ENCODE data around the gene THAP4.
A peak's percentile ranks its signal among the peaks of the same experiment; 100 is the strongest.

THAP4 gene

DNA sequence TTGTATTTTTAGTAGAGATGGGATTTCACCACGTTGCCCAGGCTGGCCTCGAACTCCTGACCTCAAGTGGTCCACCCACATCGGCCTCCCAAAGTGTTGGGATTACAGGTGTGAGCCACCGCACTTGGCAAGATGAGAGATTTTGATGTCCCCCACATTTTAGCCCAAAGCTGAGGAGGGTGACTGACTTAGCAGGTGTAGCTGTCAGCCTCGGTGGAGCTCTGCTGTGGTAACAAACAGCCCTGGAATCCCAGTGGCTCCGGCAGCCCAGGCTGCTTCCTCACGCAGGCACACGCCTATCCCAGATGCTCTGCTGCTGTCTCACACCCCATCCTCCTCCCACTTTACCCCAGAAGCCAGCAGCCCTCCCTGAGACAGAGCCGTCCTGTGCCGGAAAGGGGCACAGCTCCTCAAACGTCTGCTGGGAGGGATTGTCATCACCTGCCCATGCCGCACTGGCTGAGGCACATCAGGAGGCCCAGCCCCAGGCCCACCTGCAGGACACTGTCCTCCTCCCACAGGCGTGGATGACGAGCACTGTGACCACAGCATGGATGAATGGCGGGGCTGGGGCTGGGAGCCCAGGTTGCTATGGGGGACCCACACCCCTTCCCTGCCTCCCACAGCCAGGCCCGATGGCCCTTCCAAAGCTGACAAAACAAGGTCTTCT, 89.0 kb downstream of the THAP4 start:
- no peak overlapping the region for H3K4me3 ChIP-seq (replicated peaks in 1 of 2; ENCODE audit: low read depth in 2 of 2, low read length in 2 of 2)
- DNase-seq (ENCODE audit: low read depth in 2 of 2), result no peak
- TF ChIP-seq, protein P1, sequence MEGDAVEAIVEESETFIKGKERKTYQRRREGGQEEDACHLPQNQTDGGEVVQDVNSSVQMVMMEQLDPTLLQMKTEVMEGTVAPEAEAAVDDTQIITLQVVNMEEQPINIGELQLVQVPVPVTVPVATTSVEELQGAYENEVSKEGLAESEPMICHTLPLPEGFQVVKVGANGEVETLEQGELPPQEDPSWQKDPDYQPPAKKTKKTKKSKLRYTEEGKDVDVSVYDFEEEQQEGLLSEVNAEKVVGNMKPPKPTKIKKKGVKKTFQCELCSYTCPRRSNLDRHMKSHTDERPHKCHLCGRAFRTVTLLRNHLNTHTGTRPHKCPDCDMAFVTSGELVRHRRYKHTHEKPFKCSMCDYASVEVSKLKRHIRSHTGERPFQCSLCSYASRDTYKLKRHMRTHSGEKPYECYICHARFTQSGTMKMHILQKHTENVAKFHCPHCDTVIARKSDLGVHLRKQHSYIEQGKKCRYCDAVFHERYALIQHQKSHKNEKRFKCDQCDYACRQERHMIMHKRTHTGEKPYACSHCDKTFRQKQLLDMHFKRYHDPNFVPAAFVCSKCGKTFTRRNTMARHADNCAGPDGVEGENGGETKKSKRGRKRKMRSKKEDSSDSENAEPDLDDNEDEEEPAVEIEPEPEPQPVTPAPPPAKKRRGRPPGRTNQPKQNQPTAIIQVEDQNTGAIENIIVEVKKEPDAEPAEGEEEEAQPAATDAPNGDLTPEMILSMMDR (IDR thresholded peaks at IDR 0.05; ENCODE audit: low read depth, low read length), result no peak

DNA sequence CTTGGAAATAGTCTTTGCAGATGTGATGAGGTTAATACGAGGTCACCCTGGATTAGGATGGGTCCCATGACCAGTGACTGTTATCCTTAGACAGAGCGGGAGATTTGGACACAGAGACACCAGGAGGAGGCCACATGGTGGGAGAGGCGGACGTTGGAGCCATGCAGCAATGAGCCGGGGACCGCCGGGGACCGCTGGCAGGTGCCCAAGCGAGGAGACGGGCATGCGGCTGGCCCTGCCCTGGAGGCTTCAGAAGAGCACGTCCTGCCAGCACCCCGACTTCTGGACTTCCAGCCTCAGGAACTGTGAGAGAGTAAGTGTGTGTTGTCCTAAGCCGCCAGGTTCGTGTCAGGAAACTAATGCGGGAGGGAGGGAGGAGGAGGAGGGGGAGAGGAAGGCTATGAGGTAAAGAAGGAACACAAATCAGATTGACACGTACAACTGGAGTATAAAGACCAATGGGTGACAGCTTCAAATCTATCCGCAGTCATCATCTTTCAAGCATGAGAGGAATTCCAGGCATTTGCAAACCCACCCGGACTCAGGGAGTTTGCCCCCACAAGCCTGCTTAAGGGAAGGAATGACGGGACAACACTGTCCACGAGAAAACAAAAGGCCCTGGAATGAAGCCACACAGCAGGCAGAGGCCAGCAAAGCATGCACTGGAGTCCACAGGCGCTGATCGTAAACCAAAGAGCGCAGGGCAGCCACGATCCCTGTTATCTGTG, 90.0 kb downstream of the THAP4 start:
- H3K4me3 ChIP-seq (replicated peaks in 1 of 2; ENCODE audit: low read depth in 2 of 2, low read length in 2 of 2), result no peak overlapping the region
- peak; percentile 85 to 89 for DNase-seq (ENCODE audit: low read depth in 2 of 2)
- TF ChIP-seq, protein P1 (IDR thresholded peaks at IDR 0.05; ENCODE audit: low read depth, low read length), result no peak

DNA sequence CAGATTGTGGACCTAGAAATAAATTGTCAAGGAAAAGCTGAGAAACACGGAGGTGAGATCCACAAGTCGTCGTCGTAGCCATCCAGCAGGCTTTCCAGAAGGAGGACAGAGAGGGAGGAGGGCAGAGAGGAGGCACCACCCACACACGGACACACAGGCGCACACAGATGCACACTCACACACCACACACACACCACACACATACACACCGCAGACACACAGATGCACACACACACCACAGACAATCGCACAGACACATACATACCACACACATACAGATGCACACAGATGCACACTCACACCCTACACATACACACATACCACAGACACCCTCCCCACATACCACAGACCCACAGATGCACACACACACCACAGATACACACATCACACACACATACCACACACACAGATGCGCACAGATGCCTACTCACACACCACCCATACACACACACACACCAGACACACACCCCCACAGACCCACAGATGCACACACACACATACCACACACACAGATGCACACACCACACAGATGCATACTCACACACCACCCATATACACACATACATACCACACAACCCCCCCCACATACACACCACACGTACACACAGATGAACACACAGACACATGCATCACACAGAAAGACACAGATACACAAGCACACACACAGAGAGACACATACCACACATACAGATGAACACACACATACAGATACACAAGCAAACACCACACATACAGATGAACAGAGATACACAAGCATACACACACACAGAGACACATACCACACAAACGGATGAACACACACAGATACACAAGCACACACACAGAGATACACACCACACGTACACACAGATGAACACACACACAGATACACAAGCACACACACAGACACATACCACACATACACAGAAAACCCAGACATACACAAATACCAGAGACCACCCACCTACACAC, 91.2 kb downstream of the THAP4 start:
- no peak for DNase-seq (ENCODE audit: low read depth in 2 of 2)
- H3K4me3 ChIP-seq (replicated peaks in 1 of 2; ENCODE audit: low read depth in 2 of 2, low read length in 2 of 2), result no peak overlapping the region
- TF ChIP-seq, protein P1 (IDR thresholded peaks at IDR 0.05; ENCODE audit: low read depth, low read length), result no peak

DNA sequence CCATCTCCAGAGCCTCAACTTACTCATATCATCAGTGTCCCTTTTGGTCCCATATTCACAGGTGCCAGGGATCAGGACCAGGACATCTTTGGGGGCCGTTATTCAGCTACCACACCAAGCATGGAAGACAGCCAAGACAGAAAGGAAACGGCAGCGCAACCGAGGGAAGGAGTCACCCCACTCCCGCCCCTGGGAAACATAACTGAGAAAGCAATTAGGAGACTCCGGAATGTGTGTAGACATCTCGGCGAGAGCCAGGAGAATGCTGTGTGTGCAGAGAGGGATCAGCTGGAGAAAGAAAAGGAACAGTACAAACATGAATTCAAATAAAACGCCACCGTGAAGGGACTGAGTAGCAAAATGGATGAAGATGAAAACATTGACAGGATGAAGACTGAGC, 91.9 kb downstream of the THAP4 start:
- no peak overlapping the region for H3K4me3 ChIP-seq (replicated peaks in 1 of 2; ENCODE audit: low read depth in 2 of 2, low read length in 2 of 2)
- TF ChIP-seq, protein P1 (IDR thresholded peaks at IDR 0.05; ENCODE audit: low read depth, low read length), result no peak
- DNase-seq (ENCODE audit: low read depth in 2 of 2), result peak; percentile 77 to 78

- DNase-seq (ENCODE audit: low read depth in 2 of 2), result no peak
- TF ChIP-seq, protein P1 (IDR thresholded peaks at IDR 0.05; ENCODE audit: low read depth, low read length), result no peak
- H3K4me3 ChIP-seq (replicated peaks in 1 of 2; ENCODE audit: low read depth in 2 of 2, low read length in 2 of 2), result no peak overlapping the region
These were observed 94.7 kb downstream of the THAP4 start for GRCh38 chr2:241542278-241542605.

DNA sequence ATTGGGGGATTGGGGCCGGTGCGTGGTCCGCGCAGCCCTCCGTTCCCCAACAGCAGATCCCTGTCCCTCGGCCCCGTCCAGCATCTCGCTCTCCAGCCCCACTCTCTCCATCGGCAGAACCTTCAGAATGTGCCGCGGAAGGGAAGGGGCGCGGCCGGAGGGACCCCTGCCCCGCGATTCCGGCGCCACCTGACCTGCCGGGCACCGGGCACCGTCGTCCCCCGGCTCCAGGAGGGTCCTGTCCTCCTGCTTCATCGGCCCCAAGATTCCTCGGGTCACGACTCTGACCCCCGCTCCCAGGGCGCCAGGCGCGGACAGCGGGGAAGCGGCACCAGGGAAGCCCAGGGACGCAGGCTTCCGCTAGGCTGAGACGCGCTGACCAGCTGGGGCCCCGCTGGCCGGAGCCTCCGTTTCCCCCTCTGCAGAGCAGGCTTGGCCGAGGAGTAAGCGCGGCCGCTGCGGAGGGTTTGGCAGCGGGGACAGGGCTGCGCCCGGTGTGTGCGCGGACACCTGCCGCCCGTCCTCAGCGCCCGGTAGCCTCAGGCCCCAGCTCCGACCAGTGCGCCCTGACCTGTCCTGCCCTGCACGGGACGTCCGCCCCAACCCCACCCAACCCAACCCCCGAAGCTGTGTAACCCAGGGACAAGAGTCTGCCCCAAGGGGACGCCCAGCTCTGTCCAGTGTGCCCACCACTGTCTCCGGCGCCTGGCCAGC, 95.2 kb downstream of the THAP4 start:
- peak overlapping the region; percentile 32 to 35 for H3K4me3 ChIP-seq (replicated peaks in 1 of 2; ENCODE audit: low read depth in 2 of 2, low read length in 2 of 2)
- no peak for DNase-seq (ENCODE audit: low read depth in 2 of 2)
- TF ChIP-seq, protein P1 (IDR thresholded peaks at IDR 0.05; ENCODE audit: low read depth, low read length), result no peak
